HUDEP-2 (cell line): Measurements from ENCODE around the gene NKX2-2.

Experiments
- DNase-seq, 76 experiments: peaks; one replicate each; lab custom pipeline; 2025; ENCODE audit not compliant: unreplicated experiment in 76 of 76; lab: John Stamatoyannopoulos, UW

Gene NKX2-2

DNA sequence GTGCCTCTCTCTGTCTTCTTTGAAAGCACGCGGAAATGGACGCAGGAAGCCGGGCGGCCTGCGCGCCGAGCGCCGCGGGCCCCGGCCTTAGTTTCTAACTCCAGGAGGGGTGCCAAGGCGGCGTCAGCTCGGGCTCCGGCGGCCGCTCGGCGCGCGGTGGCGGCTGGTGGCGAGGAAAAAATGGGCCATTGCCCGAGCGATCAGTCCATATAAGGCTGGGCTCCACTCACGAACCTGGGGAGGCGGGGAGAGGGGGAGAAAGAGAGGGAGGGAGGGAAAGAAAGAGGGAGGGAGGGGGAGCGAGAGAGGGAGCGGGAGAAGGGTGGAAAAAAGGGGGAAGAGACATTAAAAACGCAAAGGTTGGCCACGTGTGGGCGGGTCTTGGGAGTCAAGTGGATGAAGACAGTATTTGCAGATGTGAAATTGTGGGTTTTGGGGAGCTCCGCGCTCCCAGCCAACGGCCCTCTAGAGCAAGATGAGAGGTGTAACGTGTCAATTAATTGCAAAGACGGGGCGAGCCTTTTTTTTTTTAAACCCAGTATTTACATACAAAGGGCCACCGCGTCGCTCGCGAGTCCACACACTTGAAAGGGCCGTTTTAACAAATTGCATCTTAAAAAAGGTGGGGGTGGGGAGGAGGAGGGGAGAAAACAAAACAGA is at the start of gene NKX2-2:
TSS of gene NKX2-2 (minus strand) at position 184 of the 660 bp plus-strand sequence. CDS start 395 bp downstream, outside the sequence.
- no peak for DNase-seq

DNA sequence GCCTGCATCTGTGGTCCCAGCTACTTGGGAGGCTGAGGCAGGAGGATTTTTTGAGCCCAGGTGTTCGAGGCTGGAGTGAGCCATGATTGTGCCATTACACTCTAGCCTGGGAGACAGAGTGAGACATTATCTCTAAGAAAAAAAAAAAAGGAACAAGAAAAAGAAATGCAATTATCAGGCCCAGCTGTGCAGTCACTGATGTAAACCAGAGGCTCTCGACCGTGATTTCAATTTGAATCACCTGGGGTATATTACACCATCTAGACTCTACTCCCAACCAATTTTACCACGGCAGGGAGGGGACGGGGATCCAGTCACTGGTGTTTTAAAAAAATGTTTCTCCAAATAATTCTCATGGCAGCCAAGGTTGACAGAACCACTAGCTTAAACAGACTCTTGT is 48.8 kb upstream of the NKX2-2 start:
- DNase-seq = no peak

DNA sequence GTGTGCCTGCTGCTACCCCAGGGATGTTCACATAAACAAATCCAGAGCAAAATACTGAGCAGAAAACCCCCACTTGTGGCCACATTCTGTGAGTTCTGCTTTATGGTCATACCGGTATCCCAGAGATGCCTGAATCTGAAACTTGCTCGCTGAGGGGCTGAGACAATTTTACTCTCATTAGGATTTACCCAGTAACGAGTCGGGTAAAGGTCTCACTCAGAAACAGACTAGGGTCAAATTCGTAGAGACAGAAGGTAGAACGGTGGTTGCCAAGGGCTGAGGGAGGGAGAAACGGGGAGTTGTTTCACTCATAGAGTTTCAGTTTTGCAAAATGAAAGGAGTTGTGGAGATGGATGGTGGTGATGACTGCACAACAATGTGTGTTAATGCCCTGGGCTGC is 45.4 kb upstream of the NKX2-2 start:
- DNase-seq = no peak

DNA sequence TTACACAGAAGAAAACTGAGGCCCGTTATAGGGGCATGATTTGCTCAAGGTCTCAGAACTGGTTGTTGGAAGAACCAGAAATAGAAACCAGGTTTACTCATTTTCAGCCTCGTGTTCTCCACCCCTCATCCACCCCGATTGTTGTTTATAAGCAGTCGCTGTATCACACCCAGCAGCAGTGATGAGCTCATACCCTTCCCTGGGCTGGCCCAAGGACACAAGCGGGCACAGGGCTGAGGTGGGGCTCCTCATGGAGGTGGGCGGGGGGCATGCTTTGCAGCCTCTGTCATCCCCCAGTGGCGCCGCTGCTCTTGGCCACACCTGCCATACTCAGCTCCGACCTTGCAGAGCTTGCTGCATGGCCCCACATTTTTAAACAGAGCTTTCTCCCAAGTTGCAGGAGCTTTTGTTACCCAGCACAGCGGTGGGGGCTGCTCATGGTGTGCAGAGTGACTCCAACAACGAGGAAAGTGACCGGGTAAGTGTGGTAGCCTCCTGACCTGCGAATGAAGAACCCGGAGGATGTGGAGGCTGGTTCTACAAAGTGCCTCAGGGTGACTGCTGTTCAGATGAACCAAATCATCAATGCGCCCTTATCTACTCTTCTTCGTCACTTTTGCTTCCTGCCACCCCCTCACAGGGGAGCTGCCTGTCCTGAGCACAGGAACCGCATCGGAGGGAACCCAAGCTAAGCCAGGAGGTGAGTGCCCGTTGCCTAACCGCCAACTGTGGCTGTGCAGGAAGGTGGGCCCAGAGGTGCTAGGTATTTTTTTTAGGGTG is 43.6 kb upstream of the NKX2-2 start:
- DNase-seq = no peak

DNA sequence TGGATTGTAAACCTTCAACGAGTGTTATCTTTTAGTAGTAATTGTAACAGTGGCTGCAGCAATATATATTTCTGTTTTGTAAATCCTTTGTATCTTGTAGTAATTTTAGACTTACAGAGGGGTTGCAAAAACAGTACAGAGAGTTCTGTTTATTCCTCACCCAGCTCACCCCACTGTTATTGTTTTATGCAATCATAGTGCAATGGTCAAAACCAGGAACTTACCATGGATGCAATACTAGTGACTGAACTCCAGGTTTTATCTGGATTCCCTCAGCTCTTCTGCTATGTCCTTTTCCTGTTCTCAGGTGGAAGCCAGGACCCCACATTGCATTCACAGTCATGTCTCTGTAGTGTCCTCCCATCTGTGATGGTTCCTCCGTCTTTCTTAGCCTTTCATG is 42.5 kb upstream of the NKX2-2 start:
- DNase-seq = no peak

DNA sequence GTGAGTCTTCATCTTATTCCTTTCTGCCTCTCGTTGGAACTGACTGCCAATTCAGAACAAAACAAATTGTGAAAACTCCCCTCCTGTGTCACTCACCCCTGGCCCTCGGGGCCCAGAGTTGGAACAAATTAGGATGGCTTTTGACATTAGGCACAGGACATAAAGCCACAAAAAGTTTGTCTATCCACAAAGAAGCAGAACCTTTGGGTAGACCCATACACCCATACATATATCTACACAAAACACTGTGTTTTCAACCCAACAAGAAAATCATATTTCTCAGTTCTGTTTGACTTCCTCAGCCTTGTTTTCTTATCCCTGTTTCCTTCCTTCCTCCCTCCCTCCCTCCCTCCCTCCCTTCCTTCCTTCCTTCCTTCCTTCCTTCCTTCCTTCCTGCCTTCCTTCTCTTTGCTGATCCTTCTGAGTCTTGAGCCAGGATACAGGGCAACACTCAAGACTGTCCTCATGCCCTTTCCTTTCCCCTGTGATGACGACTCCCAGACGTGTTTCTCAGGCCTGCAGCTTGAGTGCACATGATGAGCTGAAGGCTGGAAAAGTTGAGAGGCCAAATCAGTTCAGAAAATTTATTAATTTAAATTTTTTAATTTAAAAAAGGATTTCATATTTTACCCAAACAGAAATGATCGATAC is 41.7 kb upstream of the NKX2-2 start:
- DNase-seq = no peak

DNA sequence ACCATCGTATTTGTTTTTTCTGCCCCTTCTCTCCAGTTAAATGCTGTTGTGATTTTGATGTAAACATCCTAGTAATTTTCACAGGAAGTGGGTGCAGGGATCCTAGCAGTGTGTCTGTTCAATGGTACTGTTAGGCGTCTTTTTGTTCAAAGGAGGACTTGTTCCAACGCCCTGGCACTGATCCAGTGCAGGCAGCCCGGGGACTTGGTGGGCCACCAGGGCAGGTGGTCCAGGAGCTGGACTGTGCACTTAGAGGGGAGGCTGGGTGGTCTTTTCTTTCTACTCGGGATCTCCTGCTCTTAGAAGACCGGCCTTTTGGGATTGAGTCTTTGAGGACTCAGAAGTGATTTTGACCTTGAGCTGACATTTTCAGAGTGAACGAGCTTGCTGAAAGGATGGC is 41.1 kb upstream of the NKX2-2 start:
- no peak for DNase-seq

DNA sequence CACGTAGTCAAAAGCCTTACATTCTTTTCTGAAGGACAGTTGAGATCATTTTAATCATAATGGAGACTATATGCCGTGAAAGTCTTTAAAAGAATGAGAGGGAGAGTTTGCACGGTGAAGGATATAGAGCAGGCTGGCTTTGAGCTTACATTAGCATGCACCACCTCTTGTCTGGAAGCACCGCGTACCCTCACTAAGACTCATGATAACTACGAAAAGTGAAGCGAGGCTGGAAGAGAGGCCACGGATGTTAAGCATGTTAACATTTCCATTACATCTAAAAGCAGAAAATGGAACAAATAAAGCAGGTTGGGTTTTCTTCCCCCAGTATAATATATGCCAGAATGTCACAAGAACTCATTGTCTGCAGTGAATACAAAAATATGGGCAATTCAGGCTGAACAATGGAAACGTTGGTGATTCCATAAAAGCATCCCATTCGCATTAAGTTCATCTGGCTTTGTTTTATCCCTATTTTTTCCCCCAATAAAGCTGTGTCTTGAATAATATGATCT is 40.6 kb upstream of the NKX2-2 start:
- DNase-seq = no peak

DNA sequence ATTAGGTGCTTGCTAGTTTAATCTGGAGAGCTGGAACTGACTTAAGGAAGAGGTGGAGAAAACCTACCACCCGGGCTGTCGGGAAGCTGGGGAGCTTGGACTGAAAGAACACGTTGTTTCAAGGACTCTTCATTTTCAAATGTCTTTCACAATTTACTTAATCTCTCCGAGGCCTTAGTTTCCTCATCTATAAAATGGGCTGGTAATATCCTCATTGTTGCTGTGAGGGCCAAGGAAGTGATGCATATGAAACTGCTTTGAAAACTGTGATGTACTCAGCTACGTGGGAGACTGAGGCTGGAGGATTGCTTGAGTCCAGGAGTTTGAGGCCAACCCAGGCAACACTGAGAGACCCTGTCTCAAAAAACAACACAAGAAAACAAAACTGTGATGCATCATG is 36.7 kb upstream of the NKX2-2 start:
- DNase-seq = no peak

DNA sequence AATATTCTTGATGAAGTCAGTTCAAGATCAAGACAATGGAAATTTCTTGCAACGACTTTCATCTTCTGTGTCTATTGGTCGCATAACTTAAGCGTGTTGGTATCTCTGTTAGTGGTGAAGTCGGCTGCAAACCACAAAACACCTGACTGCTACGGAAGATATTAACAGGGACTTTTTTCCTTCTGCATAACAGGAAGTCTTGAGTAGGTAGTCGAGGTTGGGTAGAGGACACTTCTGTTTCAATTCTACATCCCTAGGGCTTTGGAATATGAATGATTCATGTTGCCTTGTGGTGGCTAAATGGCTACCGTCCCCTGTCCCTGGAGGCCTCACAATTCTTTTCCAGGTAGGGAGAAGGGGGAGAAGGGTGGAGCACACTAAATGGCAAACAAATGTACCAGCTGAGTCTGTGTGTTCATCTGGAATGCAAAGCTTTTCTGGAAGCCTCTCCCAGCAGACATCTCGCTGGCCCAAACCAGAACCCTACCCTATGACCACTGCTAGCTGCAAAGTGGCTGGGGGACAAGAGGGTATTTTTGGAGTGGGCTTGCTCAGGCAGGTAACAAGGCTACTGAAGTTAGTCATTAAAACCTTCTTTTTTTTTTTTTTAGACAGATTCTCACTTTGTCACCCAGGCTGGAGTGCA is 34.6 kb upstream of the NKX2-2 start:
- no peak for DNase-seq

DNA sequence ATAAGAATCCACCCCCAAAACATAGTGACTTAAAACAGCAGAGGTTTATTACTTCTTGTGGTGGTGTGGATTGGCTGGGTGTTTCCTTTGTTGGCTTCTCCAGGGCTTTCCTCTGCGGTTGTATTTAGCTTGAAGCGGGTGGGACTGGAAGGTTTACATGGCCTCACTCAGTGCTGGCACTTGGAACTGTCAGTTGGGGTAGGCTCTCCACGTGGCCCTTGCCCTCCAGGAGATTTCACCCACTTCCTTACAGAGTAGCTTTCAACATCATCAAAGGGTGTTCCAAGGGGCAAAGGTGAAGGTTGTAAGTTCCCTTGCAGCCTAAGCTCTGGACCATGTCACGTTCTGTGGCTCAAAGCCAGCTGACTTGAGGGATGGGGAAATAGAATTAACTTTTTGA is 32.5 kb upstream of the NKX2-2 start:
- no peak for DNase-seq

DNA sequence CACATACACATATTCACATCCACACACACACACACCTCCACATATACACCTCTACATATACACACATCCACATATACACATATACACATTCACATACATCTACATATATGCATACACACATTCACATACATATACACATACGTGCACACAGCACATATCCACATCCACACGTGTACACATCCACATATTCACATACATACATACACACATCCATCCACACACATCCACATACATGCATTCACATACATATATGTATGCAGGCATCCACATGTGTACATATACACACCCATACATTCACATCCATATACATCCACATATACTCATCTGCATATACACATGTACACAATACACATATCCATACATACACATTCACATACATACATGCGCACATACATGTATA is 25.6 kb upstream of the NKX2-2 start:
- DNase-seq = no peak

DNA sequence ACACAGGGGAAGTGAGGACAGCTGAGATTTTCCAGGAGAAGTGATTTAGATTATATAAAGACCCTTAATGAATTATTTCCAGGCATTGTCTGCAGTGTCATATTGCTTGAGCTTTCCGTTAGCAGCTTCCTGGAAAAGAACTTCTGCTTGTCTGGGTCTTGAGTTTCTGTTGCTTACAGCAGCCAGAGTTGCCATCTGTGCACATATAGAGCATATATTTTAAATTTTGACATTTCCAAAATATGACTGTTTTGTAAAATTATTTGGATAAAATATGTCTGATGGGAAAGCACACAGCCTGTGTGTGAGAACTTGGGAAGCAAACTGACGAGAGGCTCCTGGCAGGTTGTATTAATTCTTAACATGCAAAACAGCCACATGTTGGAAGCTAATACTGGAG is 21.0 kb upstream of the NKX2-2 start:
- no peak for DNase-seq

DNA sequence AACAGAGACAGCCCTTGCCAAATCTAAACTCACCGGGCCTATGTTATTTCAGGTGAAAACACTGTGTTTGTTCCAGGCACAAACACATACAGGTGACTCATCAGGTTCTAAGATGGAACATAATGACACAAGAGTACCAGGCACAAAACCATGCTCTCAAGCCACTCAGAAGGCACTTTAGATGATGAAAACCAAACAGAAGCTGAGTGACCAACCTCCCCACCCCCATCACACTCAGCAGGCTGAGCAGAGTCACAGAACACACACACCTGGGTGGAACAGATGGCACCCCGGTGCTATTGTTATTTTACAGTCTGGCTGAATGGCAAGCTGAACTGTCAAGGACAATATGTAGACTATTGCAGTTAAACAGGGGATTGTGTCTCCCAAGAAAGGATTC is 20.6 kb upstream of the NKX2-2 start:
- no peak for DNase-seq

DNA sequence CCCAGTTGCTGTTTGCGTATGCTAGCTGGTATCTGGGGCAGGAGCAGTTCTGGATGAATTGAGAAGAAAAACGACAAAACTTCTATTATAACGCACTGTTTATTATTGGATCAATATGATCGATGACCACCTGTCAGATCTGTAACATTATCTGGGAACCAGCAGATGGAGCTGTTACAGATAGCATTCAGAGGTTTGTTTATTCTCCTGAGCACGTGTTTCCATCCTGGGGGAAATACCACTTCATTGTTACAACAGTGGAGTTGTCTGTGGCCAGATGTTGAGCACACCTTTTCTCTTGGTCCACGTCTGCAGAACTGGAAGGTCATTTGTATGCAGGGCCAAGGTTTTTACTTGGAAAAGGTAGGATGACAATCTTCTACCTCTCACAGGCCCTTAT is 16.0 kb upstream of the NKX2-2 start:
- DNase-seq = no peak

DNA sequence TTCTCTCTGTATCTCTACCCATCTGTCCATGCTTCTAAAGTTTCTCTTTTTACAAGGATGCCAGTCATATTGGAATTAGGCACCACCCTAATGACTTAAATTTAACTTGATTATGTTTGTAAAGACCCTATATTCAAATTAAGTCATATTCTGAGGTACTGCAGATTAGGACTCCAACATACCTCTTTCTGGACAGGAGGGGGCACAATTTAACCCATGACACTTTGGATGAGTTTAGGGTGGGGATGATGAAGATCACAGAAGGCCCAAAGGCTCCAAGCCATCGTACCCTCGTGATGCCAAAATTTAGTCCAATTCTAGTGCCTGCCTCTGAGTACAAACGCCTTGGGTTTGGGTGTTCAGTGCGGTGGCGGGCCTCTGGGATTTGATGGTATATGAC is 15.0 kb upstream of the NKX2-2 start:
- DNase-seq = no peak

DNA sequence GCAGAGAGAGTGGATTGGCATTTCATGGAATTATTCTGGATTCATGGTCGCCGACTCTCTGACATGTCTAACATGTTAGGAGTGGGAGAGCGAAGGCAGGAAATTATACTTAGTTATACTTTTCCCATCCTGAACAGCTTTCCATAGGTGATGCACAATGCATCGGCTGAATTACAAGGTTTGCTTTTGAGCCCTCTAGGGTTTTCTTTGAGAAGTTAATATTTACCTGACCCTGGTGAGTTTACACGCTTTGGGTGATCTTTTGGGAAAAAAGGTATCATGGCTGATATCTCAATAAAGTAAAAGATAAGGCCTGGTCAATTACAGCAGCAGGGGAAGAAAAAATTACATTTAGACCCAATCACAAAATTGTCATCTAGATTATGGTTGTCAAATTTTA is 14.0 kb upstream of the NKX2-2 start:
- no peak for DNase-seq

DNA sequence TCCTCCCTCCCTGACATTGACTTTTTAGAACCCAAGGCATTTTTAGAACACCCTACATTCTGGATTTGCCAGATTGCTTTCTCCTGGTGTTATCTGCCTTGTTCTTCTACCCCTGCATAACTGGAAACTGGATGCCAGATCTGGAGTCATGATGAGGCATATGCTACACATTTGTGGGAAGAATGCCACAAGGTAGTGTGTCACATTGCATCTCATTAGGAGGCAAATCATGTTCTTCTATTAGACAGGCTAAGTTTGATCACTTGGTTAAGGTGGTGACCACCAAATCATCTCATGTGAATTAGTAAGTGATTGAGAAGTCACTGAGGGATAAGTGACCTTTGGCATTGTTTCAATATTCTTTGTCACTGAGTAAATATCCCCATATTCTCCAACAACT is 12.9 kb upstream of the NKX2-2 start:
- no peak for DNase-seq

DNA sequence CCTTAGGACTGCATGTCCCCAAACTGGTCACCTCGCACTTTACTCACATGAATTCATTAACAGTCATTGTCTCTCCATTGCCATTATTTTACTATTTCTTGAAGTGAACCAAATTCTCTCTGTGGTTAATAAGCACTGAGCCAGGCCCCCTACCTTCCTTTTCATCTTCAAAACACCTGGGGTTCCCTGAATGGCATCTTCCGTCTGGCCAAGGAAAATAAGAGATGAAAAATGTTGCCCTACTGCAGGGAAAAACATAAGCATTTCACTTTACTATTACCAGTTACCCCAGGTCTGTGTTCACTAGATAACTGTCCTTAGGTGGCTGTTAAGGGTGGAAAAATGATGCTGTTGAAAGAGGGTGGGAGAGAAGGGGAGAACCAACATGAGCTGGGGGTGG is 10.0 kb upstream of the NKX2-2 start:
- no peak for DNase-seq

DNA sequence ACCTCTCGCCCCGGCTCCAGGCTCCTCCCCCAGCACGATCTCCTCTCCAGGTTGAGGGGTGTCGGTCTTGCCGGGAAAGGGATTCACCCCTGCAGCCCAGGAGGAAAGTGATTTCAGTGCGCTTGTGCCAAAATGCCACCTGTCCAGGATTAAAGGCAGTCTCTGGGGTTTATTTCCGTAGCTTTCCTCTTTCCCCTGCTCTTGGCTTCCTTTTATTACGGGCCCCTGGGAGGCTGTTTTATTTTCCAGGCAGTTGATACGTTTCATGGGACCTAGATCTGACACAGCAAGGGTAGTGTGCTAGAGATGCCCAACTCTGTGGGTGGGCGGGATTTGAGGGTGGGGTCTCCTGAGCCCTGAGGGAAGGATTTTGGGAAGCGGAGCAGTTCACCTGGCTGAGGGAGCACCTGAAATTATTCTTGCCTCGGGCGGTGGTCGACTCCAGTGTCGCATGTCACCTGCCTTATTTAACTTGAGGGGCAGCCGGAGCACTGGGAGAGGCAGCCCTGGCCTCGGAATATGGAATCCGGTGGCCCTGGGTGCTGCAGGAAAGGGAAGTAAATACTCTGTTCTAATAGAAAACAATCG is 9.5 kb upstream of the NKX2-2 start:
- no peak for DNase-seq
